ENCODE data around the gene SGSM2.

Gene SGSM2

GRCh38 chr17:2363851-2364762 lies 26.8 kb downstream of the SGSM2 start:
- no peak overlapping the region for H3K4me3 ChIP-seq
- H3K27ac ChIP-seq, result no peak overlapping the region

GRCh38 chr17:2364763-2365116 lies 27.4 kb downstream of the SGSM2 start:
- Histone ChIP-seq H3K4me3 (no peak overlapping the region), H3K27ac (no peak overlapping the region)

GRCh38 chr17:2365132-2365531 lies 27.8 kb downstream of the SGSM2 start:
- no peak overlapping the region for H3K27ac ChIP-seq
- no peak overlapping the region for H3K4me3 ChIP-seq

GRCh38 chr17:2366747-2367494 lies 29.6 kb downstream of the SGSM2 start:
- Histone ChIP-seq H3K4me3 (no peak overlapping the region), H3K27ac (peak overlapping the region in 1 of 21 experiments; percentile 9)

GRCh38 chr17:2368359-2368758 lies 31.1 kb downstream of the SGSM2 start:
- H3K27ac ChIP-seq, result no peak overlapping the region
- H3K4me3 ChIP-seq, result no peak overlapping the region

- Histone ChIP-seq H3K27ac (peak overlapping the region in 1 of 21 experiments; percentile 32), H3K4me3 (no peak overlapping the region)
Measured at GRCh38 chr17:2369039-2369438, 31.7 kb downstream of the SGSM2 start.

- Histone ChIP-seq H3K27ac (peak overlapping the region in 6 of 21 experiments; percentile 11 to 43 (median 32)), H3K4me3 (no peak overlapping the region)
Measured at GRCh38 chr17:2369551-2370210, 32.4 kb downstream of the SGSM2 start.

- Histone ChIP-seq H3K27ac (peak overlapping the region in 6 of 21 experiments; percentile 11 to 43 (median 32)), H3K4me3 (no peak overlapping the region)
Measured at GRCh38 chr17:2370211-2370589, 32.9 kb downstream of the SGSM2 start.

- H3K27ac ChIP-seq, result no peak overlapping the region
- no peak overlapping the region for H3K4me3 ChIP-seq
Measured at GRCh38 chr17:2371183-2372130, 34.2 kb downstream of the SGSM2 start.

- H3K4me3 ChIP-seq, result no peak overlapping the region
- H3K27ac ChIP-seq, result no peak overlapping the region
Measured at GRCh38 chr17:2372180-2372579, 34.9 kb downstream of the SGSM2 start.

GRCh38 chr17:2372681-2373080 lies 35.4 kb downstream of the SGSM2 start:
- no peak overlapping the region for H3K27ac ChIP-seq
- H3K4me3 ChIP-seq, result no peak overlapping the region

GRCh38 chr17:2373179-2373578 lies 35.9 kb downstream of the SGSM2 start:
- H3K4me3 ChIP-seq, result no peak overlapping the region
- no peak overlapping the region for H3K27ac ChIP-seq

GRCh38 chr17:2374549-2375285 lies 37.4 kb downstream of the SGSM2 start:
- H3K27ac ChIP-seq, result peak overlapping the region in 4 of 21 experiments; percentile 11 to 30 (median 17)
- no peak overlapping the region for H3K4me3 ChIP-seq

- H3K4me3 ChIP-seq, result no peak overlapping the region
- H3K27ac ChIP-seq, result peak overlapping the region in 4 of 21 experiments; percentile 11 to 30 (median 17)
Measured at GRCh38 chr17:2375406-2375805, 38.1 kb downstream of the SGSM2 start.

GRCh38 chr17:2376107-2376506 lies 38.8 kb downstream of the SGSM2 start:
- no peak overlapping the region for H3K4me3 ChIP-seq

GRCh38 chr17:2377659-2378058 lies 40.4 kb downstream of the SGSM2 start:
- H3K4me3 ChIP-seq, result no peak overlapping the region
- no peak overlapping the region for H3K27ac ChIP-seq

More at GRCh38 chr17:2376107-2376506, 38.8 kb downstream of the SGSM2 start:
- peak overlapping the region in 1 of 21 experiments; percentile 56 for H3K27ac ChIP-seq

GRCh38 chr17:2378905-2379304 lies 41.6 kb downstream of the SGSM2 start:
- no peak overlapping the region for H3K27ac ChIP-seq

GRCh38 chr17:2379489-2380225 lies 42.4 kb downstream of the SGSM2 start:
- H3K27ac ChIP-seq, result peak overlapping the region in 2 of 21 experiments; percentile 1 to 25
- no peak overlapping the region for H3K4me3 ChIP-seq

More at GRCh38 chr17:2378905-2379304, 41.6 kb downstream of the SGSM2 start:
- no peak overlapping the region for H3K4me3 ChIP-seq
